ENCODE data around the gene MYLK. TPM values are rescaled to one million over a fixed set of nuclear protein-coding genes. Genes with fewer than 3 reads are reported as not detected.

Gene MYLK
- polyA plus RNA-seq, 1 donor, result 296 TPM

DNA sequence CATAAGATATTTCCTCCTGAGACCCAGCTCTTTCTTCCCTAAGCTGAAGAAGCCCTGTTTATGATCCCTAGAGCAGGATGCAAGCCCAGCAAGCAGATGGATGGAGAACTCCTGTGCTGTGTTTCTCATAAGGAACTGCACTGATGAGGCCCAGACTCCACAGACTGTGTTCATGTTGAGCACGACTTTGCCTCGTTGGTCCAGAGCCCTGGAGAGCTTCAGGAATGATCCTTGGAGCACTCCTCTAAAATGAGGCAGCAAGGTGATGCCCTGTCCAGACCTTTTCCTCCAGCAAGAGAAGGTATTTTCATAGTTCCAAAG lies 83.8 kb downstream of the MYLK start:
- no peaks in the 10 kb centered on the region for H3K36me3 ChIP-seq (ENCODE audit: control insufficient read depth, insufficient read depth, low read length)
- DNase-seq, result no peak
- peaks cover 3% of the 10 kb centered on the region for H3K27me3 ChIP-seq (ENCODE audit: control insufficient read depth, insufficient read depth, low read length)
- H3K9me3 ChIP-seq (ENCODE audit: control insufficient read depth, low read depth, low read length), result no peaks in the 10 kb centered on the region
- peaks cover 6% of the 10 kb centered on the region for H3K4me1 ChIP-seq (ENCODE audit: control insufficient read depth, insufficient read depth, low read length)
- H3K4me3 ChIP-seq (ENCODE audit: low read length), result no peak overlapping the region
- H3K27ac ChIP-seq (ENCODE audit: low read length), result no peak overlapping the region
- WGBS (ENCODE audit: insufficient coverage, low lambda C conversion rate), result no CpG with 5 or more reads among the region's 2 CpGs

DNA sequence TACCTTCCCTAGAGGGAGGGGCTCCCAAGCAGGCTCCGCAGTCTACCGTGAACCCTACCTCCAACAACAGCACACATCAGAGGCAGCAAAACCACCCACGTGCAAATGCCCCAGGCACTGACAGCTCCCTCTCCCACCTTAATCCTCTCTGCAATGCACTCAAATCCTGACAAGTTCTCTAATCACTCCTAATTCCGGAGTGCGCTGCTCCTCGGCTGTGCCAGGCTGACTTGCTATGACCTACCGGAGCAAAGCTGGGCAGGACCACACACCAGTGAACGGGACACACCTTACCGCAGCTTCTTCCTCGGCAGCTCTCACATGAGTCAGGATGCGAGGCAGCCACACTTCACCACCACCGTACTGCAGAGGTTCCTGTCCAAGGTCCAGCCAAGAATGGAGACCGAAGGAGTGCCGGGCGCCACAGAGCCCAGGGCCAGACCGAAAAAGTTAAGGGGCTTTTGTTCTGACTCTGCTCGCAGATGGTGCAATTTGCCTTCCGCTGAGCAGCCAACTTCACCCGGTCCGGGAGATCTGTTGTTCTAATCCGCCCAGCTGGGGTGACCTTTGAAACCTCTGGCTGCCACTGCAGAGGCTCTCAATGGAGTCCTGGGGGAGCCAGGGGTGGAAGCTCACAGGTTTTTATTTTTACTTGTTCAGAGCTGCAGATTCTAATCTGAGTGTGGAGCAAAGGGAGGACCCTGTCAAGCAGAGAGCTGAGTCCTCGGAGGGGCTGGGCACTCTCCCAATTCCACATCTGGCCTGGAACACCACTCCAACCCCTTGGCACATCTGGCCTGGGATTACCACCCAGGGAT lies 84.4 kb downstream of the MYLK start:
- peak; percentile 44 to 68 for DNase-seq
- Histone ChIP-seq H3K36me3 (ENCODE audit: control insufficient read depth, insufficient read depth, low read length) (no peaks in the 10 kb centered on the region), H3K9me3 (ENCODE audit: control insufficient read depth, low read depth, low read length) (no peaks in the 10 kb centered on the region), H3K4me3 (ENCODE audit: low read length) (no peak overlapping the region), H3K4me1 (ENCODE audit: control insufficient read depth, insufficient read depth, low read length) (peaks cover 6% of the 10 kb centered on the region), H3K27me3 (ENCODE audit: control insufficient read depth, insufficient read depth, low read length) (peaks cover 4% of the 10 kb centered on the region), H3K27ac (ENCODE audit: low read length) (no peak overlapping the region)
- no CpG with 5 or more reads among the region's 22 CpGs for WGBS (ENCODE audit: insufficient coverage, low lambda C conversion rate)

DNA sequence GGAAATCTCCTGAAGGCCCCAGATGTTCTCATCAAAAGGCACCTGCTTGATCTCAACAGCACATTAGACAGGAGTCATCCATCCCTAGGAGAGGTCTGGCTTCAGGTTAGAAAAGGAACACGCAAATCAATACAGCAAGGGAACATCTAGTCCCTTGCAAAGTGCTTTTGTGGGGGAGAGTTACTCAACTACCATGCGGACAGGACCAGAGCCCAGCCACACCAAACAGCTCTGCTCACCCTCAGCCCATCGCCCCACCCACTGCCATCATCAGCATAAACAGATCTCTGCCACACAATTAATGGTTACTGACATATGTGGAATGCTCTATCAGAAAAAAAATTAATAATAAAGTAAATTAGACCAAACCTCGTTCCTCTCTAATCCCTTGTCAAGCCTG lies 85.6 kb downstream of the MYLK start:
- no peak for DNase-seq
- Histone ChIP-seq H3K27me3 (ENCODE audit: control insufficient read depth, insufficient read depth, low read length) (peaks cover 13% of the 10 kb centered on the region), H3K36me3 (ENCODE audit: control insufficient read depth, insufficient read depth, low read length) (no peaks in the 10 kb centered on the region), H3K4me3 (ENCODE audit: low read length) (no peak overlapping the region), H3K9me3 (ENCODE audit: control insufficient read depth, low read depth, low read length) (no peaks in the 10 kb centered on the region), H3K27ac (ENCODE audit: low read length) (no peak overlapping the region), H3K4me1 (ENCODE audit: control insufficient read depth, insufficient read depth, low read length) (peaks cover 6% of the 10 kb centered on the region)
- 90% methylated on average over 2 of the region's 4 CpGs for WGBS (ENCODE audit: insufficient coverage, low lambda C conversion rate)

DNA sequence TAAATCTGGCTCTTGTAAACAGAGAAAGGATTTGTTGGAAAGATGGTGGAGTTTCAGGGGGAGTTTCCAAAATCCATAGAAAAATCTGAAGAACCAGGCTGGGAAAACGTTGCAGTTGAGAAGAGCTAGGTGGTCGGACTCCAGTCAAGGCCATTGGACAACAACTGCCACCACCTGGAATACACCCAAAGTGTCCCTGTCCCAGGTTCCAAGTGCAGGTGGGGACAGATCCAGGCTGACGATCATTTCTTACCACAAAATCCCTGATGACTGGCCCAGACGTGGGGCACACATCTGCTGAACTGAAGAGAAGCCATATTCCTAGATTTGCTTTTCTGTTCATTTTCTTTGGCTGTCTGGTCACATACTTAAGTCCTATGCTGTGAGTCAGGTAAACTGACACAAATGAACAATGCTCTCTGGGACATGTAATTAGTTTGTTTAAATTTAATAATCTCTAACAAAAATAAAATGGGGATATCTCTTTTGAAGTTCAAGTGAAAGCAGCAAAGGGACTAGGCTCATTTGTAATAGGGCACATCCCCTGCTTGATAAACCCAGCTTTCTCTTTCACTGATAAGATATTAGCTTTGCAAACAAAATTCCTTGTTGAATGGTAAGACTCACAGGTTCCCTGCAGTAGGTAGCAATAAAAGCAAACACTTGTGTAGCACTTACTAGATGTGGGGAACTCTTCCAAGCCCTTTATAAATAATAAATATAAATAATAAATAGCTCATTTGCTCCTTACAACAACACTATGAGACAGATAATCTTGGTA lies 88.5 kb downstream of the MYLK start:
- Histone ChIP-seq H3K36me3 (ENCODE audit: control insufficient read depth, insufficient read depth, low read length) (no peaks in the 10 kb centered on the region), H3K9me3 (ENCODE audit: control insufficient read depth, low read depth, low read length) (no peaks in the 10 kb centered on the region), H3K4me1 (ENCODE audit: control insufficient read depth, insufficient read depth, low read length) (peaks cover 6% of the 10 kb centered on the region), H3K4me3 (ENCODE audit: low read length) (no peak overlapping the region), H3K27me3 (ENCODE audit: control insufficient read depth, insufficient read depth, low read length) (peaks cover 33% of the 10 kb centered on the region), H3K27ac (ENCODE audit: low read length) (no peak overlapping the region)
- no CpG with 5 or more reads among the region's 4 CpGs for WGBS (ENCODE audit: insufficient coverage, low lambda C conversion rate)
- no peak for DNase-seq

DNA sequence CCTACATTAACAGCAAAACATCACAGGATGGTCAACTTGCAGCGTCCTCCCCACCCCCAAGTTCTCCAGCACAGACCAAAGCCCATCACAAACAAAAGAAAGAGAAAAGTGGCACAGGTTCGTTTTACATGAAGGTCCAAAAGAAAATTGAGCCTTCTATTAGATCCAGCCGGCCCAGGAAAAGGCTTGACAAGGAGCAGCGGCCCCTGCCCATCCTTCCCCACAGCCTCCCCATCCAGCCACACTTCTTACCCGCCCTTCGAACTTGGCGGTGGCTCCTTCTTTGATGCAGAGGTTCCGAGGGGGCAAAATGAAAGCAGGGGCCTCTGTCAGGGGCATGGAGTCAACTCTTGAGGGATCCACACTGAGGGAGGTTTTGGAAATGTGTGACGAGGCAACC lies 90.7 kb downstream of the MYLK start:
- H3K27ac ChIP-seq (ENCODE audit: low read length), result no peak overlapping the region
- DNase-seq, result no peak
- H3K9me3 ChIP-seq (ENCODE audit: control insufficient read depth, low read depth, low read length), result no peaks in the 10 kb centered on the region
- WGBS (ENCODE audit: insufficient coverage, low lambda C conversion rate), result no CpG with 5 or more reads among the region's 9 CpGs
- peaks cover 45% of the 10 kb centered on the region for H3K27me3 ChIP-seq (ENCODE audit: control insufficient read depth, insufficient read depth, low read length)
- H3K4me3 ChIP-seq (ENCODE audit: low read length), result no peak overlapping the region
- no peaks in the 10 kb centered on the region for H3K4me1 ChIP-seq (ENCODE audit: control insufficient read depth, insufficient read depth, low read length)
- H3K36me3 ChIP-seq (ENCODE audit: control insufficient read depth, insufficient read depth, low read length), result no peaks in the 10 kb centered on the region

DNA sequence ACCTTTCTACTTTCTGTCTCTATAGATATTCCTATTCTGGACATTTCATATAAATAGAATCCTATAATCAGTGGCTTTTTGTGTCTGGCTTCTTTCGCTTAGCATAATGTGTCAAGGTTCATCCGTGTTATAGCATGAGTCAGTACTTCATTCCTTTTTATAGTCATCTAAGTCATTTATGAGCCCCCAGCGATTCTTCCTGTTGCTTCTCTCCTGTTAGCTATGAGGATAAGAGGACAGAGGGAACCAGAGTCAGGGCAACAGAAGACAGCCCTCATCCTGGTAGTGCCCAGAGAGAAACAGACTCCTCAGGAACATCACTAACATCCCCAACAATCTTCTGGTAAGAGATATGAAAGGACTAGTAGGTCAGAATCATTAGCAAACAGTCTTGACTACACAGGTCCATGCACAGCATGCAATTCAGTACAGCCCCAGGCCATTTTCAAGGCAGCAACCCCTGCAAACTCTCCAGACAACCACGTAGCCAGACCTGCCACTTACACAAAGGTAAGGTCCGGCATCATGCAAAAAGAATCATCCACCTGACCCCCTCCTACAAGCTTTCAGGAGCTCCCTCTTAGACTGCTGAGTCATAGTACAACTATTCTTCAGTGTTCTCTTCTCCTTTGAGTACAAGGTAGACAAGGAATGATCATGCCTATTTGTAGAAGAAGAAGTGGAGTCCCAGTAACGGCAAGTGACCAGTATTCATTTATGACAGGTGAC lies 91.5 kb downstream of the MYLK start:
- H3K27ac ChIP-seq (ENCODE audit: low read length), result no peak overlapping the region
- H3K9me3 ChIP-seq (ENCODE audit: control insufficient read depth, low read depth, low read length), result no peaks in the 10 kb centered on the region
- 100% methylated on average over 1 of the region's 6 CpGs for WGBS (ENCODE audit: insufficient coverage, low lambda C conversion rate)
- H3K27me3 ChIP-seq (ENCODE audit: control insufficient read depth, insufficient read depth, low read length), result peaks cover 48% of the 10 kb centered on the region
- no peak overlapping the region for H3K4me3 ChIP-seq (ENCODE audit: low read length)
- no peaks in the 10 kb centered on the region for H3K36me3 ChIP-seq (ENCODE audit: control insufficient read depth, insufficient read depth, low read length)
- no peak for DNase-seq
- H3K4me1 ChIP-seq (ENCODE audit: control insufficient read depth, insufficient read depth, low read length), result no peaks in the 10 kb centered on the region

DNA sequence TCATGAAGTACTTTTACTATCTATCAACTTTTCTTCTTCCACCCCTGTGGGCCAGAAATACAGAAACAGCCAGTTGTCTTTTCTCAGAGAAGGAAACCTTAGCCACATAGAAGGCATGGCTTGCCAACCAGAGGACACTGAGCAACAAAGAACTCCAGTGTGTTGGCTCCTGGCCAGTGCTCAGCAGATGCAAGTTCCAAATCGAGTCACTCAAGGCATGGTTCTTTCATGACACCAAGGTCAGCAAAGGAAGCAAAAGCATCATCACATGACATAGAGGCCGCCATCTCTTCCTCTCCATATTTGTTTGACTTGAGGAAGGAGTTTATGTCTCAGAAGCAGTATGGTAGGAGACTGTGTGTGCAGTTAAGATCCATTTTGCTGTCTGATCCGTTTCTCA lies 92.2 kb downstream of the MYLK start:
- Histone ChIP-seq H3K27me3 (ENCODE audit: control insufficient read depth, insufficient read depth, low read length) (peaks cover 47% of the 10 kb centered on the region), H3K4me1 (ENCODE audit: control insufficient read depth, insufficient read depth, low read length) (no peaks in the 10 kb centered on the region), H3K4me3 (ENCODE audit: low read length) (no peak overlapping the region), H3K36me3 (ENCODE audit: control insufficient read depth, insufficient read depth, low read length) (no peaks in the 10 kb centered on the region), H3K27ac (ENCODE audit: low read length) (no peak overlapping the region), H3K9me3 (ENCODE audit: control insufficient read depth, low read depth, low read length) (no peaks in the 10 kb centered on the region)
- WGBS (ENCODE audit: insufficient coverage, low lambda C conversion rate), result 70% methylated on average over 2 of the region's 3 CpGs
- DNase-seq, result no peak

DNA sequence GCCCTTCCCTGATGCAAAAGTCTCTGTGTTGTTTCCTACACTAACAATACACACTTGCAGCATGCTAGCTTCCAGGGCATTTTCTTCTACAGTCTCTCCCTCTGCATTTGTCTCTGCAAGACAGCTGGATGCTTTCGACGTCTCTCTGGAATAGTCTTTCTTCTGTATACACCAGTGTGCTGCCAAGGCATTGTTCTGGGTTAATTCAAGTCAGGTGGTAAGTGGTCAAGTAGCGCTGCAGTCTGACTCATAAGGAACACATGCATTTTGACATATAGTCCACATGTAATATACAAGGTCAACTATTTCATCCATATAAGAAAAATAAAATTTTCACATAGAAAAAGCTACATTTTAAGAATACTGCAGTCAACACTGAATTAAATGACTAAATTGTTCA lies 92.7 kb downstream of the MYLK start:
- Histone ChIP-seq H3K4me1 (ENCODE audit: control insufficient read depth, insufficient read depth, low read length) (no peaks in the 10 kb centered on the region), H3K27me3 (ENCODE audit: control insufficient read depth, insufficient read depth, low read length) (peaks cover 47% of the 10 kb centered on the region), H3K4me3 (ENCODE audit: low read length) (no peak overlapping the region), H3K36me3 (ENCODE audit: control insufficient read depth, insufficient read depth, low read length) (no peaks in the 10 kb centered on the region), H3K27ac (ENCODE audit: low read length) (no peak overlapping the region), H3K9me3 (ENCODE audit: control insufficient read depth, low read depth, low read length) (no peaks in the 10 kb centered on the region)
- no peak for DNase-seq
- WGBS (ENCODE audit: insufficient coverage, low lambda C conversion rate), result no CpG with 5 or more reads among the region's 3 CpGs

DNA sequence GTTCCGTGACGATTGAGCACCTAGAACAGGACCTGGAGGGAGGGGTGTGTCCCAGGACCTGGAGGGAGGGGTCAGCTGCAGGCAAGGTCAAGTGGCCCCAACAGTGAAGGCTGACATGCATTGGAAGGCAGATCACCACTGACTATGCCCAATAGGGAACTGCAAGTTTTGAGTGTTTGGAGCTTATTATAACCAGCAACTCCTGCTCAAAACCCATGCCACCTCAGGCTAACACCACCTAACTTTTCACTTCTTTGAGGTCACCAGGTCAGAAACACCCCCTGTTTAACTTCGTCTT lies 93.1 kb downstream of the MYLK start:
- Histone ChIP-seq H3K9me3 (ENCODE audit: control insufficient read depth, low read depth, low read length) (no peaks in the 10 kb centered on the region), H3K4me3 (ENCODE audit: low read length) (no peak overlapping the region), H3K27me3 (ENCODE audit: control insufficient read depth, insufficient read depth, low read length) (peaks cover 47% of the 10 kb centered on the region), H3K36me3 (ENCODE audit: control insufficient read depth, insufficient read depth, low read length) (no peaks in the 10 kb centered on the region), H3K4me1 (ENCODE audit: control insufficient read depth, insufficient read depth, low read length) (no peaks in the 10 kb centered on the region), H3K27ac (ENCODE audit: low read length) (no peak overlapping the region)
- no CpG with 5 or more reads among the region's 3 CpGs for WGBS (ENCODE audit: insufficient coverage, low lambda C conversion rate)
- DNase-seq, result no peak

DNA sequence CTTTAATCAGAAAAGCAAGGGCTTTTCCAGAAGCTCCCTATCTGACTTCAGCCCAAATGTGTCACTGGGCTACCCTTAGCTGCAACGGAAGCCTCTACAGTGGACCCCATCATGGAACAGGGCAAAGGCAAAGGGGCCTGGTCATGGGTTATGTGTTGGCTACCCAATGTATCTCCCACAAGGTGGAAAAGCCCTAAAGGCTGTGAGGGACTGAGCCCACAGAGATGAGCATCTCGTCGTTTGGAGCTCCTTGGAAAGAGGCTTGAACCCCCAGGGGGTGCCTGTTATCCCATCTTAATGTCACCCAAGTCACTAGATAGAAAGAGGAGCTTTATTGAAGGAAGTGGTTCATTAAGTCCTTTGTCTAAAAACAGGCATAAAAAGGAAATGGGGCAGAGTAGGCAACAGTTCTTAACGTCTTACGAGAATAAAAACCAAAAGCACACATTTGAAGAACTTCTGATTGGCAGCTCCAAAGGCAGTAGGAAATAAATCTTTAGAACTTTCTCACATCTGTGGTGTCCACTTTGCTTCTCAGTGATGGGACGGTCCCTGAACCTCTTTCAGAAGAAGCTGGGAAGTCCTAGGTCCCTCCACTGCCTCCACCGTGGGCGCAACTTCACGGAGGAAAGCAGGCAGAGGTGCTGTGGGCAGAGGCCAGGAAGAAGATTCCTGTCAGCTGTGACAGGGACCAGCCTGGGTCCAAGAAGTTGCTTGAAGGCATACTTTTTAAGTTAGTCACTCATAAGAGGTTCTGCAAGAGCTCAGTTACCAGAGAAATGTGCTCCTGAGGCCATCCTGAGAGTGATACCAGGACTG lies 93.7 kb downstream of the MYLK start:
- Histone ChIP-seq H3K4me3 (ENCODE audit: low read length) (no peak overlapping the region), H3K36me3 (ENCODE audit: control insufficient read depth, insufficient read depth, low read length) (no peaks in the 10 kb centered on the region), H3K9me3 (ENCODE audit: control insufficient read depth, low read depth, low read length) (no peaks in the 10 kb centered on the region), H3K4me1 (ENCODE audit: control insufficient read depth, insufficient read depth, low read length) (no peaks in the 10 kb centered on the region), H3K27ac (ENCODE audit: low read length) (no peak overlapping the region), H3K27me3 (ENCODE audit: control insufficient read depth, insufficient read depth, low read length) (peaks cover 47% of the 10 kb centered on the region)
- 96% methylated on average over 5 of the region's 9 CpGs for WGBS (ENCODE audit: insufficient coverage, low lambda C conversion rate)
- no peak for DNase-seq
